ENCODE data around the gene CRACR2B.

Gene CRACR2B

DNA sequence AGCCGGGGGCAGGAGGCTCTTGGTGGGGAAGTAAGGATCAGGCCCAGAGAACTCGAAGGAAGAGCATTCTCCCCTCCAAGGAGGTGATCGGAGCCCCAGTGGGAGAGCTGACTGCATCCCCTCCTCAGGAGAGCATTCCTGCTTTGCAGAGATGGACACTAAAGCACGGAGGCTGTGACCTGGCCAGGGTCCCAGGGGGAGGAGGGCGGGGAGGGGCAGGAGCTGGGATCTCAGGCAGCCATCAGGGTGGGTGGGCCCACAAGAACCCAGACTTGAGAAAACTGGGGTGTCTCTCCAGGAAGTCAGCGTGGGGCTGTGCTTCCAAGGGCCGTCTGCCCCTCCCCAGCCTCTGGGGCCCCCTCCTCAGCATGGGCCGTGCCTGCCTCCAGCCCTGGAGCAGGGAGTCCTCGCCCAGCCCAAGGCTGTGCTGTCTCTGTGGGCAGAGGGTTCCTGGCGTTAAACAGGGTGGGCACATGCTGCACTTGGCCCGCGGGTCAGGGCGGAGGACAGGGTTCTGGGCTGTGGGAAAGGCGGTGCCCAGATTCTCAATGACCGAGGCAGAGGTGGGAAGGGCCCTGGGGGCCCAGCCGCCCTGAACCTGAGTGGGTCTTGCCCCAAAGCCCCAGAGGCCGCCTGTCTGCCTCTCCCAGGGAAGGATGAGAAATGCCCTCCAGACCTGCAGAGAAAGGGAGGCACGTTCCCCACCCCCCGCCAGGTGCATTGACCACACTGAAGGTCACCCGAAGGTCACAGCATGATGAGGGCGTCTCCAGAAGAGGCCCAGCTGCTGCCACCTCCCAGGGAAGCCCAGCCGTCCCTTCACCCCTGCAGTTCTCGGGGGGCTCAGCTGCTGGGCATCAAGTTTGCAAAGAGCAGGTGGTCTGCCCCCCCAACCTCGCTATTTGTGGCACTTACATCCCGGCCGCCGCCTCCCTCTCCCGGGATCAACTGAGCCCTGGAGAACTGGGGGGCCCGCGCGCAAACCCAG is 38.5 kb upstream of the CRACR2B start:
- no peak overlapping the region for H3K27ac ChIP-seq (ENCODE audit: low read depth, low read length)
- H3K36me3 ChIP-seq (ENCODE audit: control insufficient read depth in 5 of 5, insufficient read depth in 5 of 5, low read length in 5 of 5), result peaks cover 0 to 22% (median 7%) of the 10 kb centered on the region in 5 donors

DNA sequence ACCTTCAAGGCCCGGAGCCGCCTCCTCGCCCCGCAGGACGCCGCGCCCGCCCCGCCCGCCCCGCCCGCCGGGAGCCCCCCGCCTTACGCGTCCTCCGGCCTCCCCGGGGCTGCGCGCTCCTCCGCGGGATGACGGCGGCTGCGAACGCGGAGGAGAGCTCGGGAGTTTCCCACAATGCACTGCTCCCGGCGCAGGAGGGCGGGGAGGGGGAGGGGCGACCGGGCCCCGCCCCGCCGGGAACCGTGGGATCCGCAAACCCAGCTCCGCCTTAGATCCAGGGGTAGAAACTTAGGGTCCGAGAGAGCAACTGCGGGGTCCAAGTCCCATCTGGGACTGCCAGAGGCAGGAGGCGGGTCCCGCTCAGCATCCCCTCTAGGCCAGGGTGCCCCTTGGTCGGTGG is 37.8 kb upstream of the CRACR2B start, which contains the start of gene CEND1:
Gene CEND1 (minus strand): TSS at position 148 of the 400 bp plus-strand sequence. CDS start 1,514 bp downstream, outside the sequence.
- H3K27ac ChIP-seq (ENCODE audit: low read depth, low read length), result no peak within 1 kb of the TSS
- H3K27me3 ChIP-seq (ENCODE audit: control insufficient read depth in 5 of 5, insufficient read depth in 4 of 5, low read length in 5 of 5), result peaks cover 7 to 22% (median 12%) of the 10 kb centered on the region in 5 donors
- no peaks in the 10 kb centered on the region for H3K9me3 ChIP-seq (ENCODE audit: control insufficient read depth in 5 of 5, low read length in 5 of 5)
- H3K9ac ChIP-seq (ENCODE audit: low read length in 5 of 5), result no peak within 1 kb of the TSS
- H3K4me1 ChIP-seq (ENCODE audit: control insufficient read depth in 5 of 5, insufficient read depth in 5 of 5, low read length in 5 of 5), result peaks cover 0 to 20% (median 4%) of the 10 kb centered on the region in 5 donors
- H3K36me3 ChIP-seq (ENCODE audit: control insufficient read depth in 5 of 5, insufficient read depth in 5 of 5, low read length in 5 of 5), result peaks cover 0 to 20% (median 7%) of the 10 kb centered on the region in 5 donors
- no peak within 1 kb of the TSS for H3K4me3 ChIP-seq (ENCODE audit: low read depth in 1 of 5, low read length in 5 of 5)

More for the DNA sequence above, 38.5 kb upstream of the CRACR2B start:
- H3K9ac ChIP-seq (ENCODE audit: low read length in 5 of 5), result no peak overlapping the region
- no peak overlapping the region for H3K4me3 ChIP-seq (ENCODE audit: low read depth in 1 of 5, low read length in 5 of 5)
- H3K27me3 ChIP-seq (ENCODE audit: control insufficient read depth in 5 of 5, insufficient read depth in 4 of 5, low read length in 5 of 5), result peaks cover 7 to 22% (median 12%) of the 10 kb centered on the region in 5 donors
- H3K4me1 ChIP-seq (ENCODE audit: control insufficient read depth in 5 of 5, insufficient read depth in 5 of 5, low read length in 5 of 5), result peaks cover 0 to 13% (median 0%) of the 10 kb centered on the region in 5 donors
- H3K9me3 ChIP-seq (ENCODE audit: control insufficient read depth in 5 of 5, low read length in 5 of 5), result no peaks in the 10 kb centered on the region

DNA sequence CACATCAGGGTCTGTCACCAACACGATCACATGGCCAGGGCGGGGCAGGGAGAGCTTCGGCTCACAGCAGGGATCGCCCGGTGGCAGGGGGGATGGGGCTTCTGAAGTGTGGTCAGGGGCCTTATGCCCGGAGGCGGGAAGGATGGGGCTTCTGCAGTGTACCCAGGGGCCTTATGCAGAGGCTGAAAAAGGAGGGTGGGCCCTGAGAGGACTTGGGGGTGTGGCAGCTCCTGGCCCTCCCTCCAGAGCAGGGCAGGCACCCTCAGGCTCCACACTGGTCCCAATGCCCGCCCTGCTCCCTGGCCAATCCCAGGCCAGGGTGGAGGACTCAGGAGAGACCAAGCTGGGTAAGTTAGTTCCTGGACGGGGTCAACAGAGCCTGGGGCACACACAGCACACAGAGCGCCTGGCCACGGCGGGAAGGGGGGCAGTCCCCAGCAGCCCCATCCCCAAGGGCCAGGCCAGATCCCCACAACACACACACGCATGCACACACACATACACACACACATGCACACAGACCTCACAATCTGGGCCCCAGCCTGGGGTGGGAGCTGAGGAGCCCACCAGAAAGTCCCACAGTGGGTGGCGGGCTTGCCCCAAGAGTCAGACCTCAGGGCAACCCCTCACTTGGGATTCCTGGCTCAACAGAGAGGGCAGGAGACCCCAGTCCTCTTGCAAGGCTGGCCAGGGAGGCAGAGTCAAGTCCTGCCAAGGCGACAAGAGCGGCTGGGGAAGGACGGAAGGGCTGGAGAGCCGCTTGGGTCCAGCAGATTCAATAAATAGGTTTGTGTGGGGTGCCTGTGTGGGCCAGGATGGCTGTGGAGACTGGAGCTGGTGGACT is 36.8 kb upstream of the CRACR2B start:
- no peaks in the 10 kb centered on the region for H3K9me3 ChIP-seq (ENCODE audit: control insufficient read depth in 5 of 5, low read length in 5 of 5)
- H3K27me3 ChIP-seq (ENCODE audit: control insufficient read depth in 5 of 5, insufficient read depth in 4 of 5, low read length in 5 of 5), result peaks cover 7 to 22% (median 12%) of the 10 kb centered on the region in 5 donors
- peaks cover 0 to 15% (median 7%) of the 10 kb centered on the region in 5 donors for H3K36me3 ChIP-seq (ENCODE audit: control insufficient read depth in 5 of 5, insufficient read depth in 5 of 5, low read length in 5 of 5)
- H3K4me3 ChIP-seq (ENCODE audit: low read depth in 1 of 5, low read length in 5 of 5), result no peak overlapping the region
- H3K4me1 ChIP-seq (ENCODE audit: control insufficient read depth in 5 of 5, insufficient read depth in 5 of 5, low read length in 5 of 5), result peaks cover 0 to 30% (median 14%) of the 10 kb centered on the region in 5 donors
- H3K27ac ChIP-seq (ENCODE audit: low read depth, low read length), result no peak overlapping the region
- H3K9ac ChIP-seq (ENCODE audit: low read length in 5 of 5), result no peak overlapping the region

DNA sequence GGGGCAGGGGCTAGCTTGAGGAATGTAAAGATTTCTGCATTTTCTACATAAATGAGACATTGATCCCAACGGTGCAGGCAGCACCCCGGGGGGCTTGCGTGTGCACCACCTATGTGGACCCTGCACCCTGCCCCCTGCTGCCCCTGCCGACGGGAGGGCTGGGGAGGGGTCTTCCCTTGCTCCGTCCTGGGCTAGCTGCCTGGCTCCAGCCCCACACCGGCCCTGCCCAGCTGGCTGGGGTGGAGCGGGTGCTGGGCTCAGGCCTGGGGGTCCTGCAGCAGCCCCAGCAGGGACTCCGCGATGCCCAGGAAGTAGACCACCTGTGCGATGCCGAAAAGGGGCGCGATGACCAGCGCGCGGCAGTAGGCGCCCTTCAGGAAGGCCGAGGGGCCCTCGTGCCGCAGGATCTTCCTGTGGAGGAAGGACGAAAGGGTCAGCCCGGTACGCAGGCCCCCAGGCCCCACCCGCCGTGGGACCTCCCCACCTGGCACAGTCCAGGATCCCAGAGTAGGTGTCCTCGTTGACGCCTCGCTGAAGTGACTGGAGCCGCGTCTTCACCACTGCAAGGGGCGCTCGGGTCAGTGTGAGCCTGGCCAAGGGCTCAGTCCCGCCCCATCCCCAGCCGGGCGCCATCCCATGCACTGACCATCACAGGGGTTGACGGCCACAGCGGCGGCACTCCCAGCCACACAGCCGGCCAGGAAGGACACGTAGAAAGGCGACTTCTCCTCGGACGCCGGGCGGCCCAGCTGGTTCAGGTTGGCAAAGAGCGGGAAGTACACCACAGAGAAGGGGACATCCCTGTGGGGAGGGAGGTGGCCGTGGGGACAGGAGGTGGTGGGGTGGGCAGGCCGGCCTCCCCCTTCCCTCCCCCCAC is 35.8 kb upstream of the CRACR2B start:
- Histone ChIP-seq H3K9ac (ENCODE audit: low read length in 5 of 5) (no peak overlapping the region), H3K9me3 (ENCODE audit: control insufficient read depth in 5 of 5, low read length in 5 of 5) (no peaks in the 10 kb centered on the region), H3K27ac (ENCODE audit: low read depth, low read length) (no peak overlapping the region), H3K27me3 (ENCODE audit: control insufficient read depth in 5 of 5, insufficient read depth in 4 of 5, low read length in 5 of 5) (peaks cover 7 to 22% (median 12%) of the 10 kb centered on the region in 5 donors), H3K4me3 (ENCODE audit: low read depth in 1 of 5, low read length in 5 of 5) (no peak overlapping the region), H3K36me3 (ENCODE audit: control insufficient read depth in 5 of 5, insufficient read depth in 5 of 5, low read length in 5 of 5) (peaks cover 0 to 14% (median 7%) of the 10 kb centered on the region in 5 donors), H3K4me1 (ENCODE audit: control insufficient read depth in 5 of 5, insufficient read depth in 5 of 5, low read length in 5 of 5) (peaks cover under 1 to 38% (median 22%) of the 10 kb centered on the region in 5 donors)

DNA sequence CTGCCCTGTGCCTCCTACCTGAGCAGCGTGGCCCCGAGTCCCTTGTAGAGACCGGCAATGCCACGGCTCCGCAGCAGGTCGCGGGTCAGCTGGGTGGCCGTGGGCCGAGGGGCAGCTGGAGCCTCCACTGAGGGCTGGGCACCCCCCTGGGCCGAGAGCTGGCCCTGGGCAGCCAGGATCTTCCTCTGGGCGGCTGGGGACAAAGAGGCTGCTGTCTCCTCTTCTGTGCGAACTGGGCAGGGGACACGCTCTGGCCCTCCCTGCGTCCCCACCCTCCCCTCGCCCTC is 35.2 kb upstream of the CRACR2B start:
- H3K36me3 ChIP-seq (ENCODE audit: control insufficient read depth in 5 of 5, insufficient read depth in 5 of 5, low read length in 5 of 5), result peaks cover 0 to 14% (median 7%) of the 10 kb centered on the region in 5 donors
- H3K4me3 ChIP-seq (ENCODE audit: low read depth in 1 of 5, low read length in 5 of 5), result no peak overlapping the region
- no peaks in the 10 kb centered on the region for H3K9me3 ChIP-seq (ENCODE audit: control insufficient read depth in 5 of 5, low read length in 5 of 5)
- H3K27me3 ChIP-seq (ENCODE audit: control insufficient read depth in 5 of 5, insufficient read depth in 4 of 5, low read length in 5 of 5), result peaks cover 7 to 21% (median 12%) of the 10 kb centered on the region in 5 donors
- H3K27ac ChIP-seq (ENCODE audit: low read depth, low read length), result no peak overlapping the region
- H3K9ac ChIP-seq (ENCODE audit: low read length in 5 of 5), result no peak overlapping the region
- H3K4me1 ChIP-seq (ENCODE audit: control insufficient read depth in 5 of 5, insufficient read depth in 5 of 5, low read length in 5 of 5), result peaks cover 1 to 44% (median 28%) of the 10 kb centered on the region in 5 donors

DNA sequence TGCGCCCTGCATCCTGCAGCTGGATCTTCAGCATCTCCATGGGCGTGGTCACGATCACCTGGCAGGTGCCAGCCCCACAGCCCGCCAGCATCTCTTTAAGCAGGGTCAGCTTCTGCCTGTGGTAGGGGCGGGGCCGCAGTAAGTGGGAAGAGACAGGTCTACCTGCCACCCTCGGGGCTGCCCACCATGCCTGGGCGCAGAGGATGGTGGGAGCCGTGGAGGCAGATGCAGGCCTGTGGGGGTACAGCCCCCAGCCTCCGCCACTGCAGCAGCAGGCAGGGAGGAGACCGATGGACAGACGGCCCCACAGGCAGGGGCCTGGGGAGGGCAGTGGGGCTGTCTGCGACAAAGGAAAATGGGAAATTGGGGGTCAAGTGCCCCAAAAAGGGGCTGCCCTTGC is 34.8 kb upstream of the CRACR2B start:
- no peak overlapping the region for H3K4me3 ChIP-seq (ENCODE audit: low read depth in 1 of 5, low read length in 5 of 5)
- H3K9ac ChIP-seq (ENCODE audit: low read length in 5 of 5), result no peak overlapping the region
- peaks cover 7 to 20% (median 12%) of the 10 kb centered on the region in 5 donors for H3K27me3 ChIP-seq (ENCODE audit: control insufficient read depth in 5 of 5, insufficient read depth in 4 of 5, low read length in 5 of 5)
- H3K36me3 ChIP-seq (ENCODE audit: control insufficient read depth in 5 of 5, insufficient read depth in 5 of 5, low read length in 5 of 5), result peaks cover 0 to 14% (median 7%) of the 10 kb centered on the region in 5 donors
- no peaks in the 10 kb centered on the region for H3K9me3 ChIP-seq (ENCODE audit: control insufficient read depth in 5 of 5, low read length in 5 of 5)
- no peak overlapping the region for H3K27ac ChIP-seq (ENCODE audit: low read depth, low read length)
- H3K4me1 ChIP-seq (ENCODE audit: control insufficient read depth in 5 of 5, insufficient read depth in 5 of 5, low read length in 5 of 5), result peaks cover 1 to 48% (median 32%) of the 10 kb centered on the region in 5 donors

DNA sequence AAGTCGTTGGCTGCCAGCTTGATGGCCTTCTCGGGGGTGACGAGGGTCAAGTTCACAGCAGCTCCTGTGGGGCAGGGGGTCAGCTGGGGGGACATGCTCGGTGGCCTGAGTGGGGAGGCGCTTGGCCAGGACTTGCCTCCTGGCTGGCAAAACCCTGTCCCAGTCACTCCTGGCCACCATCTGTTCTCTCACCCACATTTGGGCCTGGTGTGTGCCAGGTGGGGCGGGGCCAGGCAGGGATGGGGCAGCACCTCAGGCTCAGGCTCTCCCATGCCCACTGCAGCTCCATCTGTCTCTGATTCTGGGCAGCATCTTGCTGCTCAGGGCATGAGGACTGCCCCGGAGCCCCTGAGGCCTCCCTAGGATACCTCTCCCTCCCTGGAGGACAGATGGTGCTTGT is 34.2 kb upstream of the CRACR2B start:
- peaks cover 7 to 14% (median 9%) of the 10 kb centered on the region in 5 donors for H3K27me3 ChIP-seq (ENCODE audit: control insufficient read depth in 5 of 5, insufficient read depth in 4 of 5, low read length in 5 of 5)
- H3K9ac ChIP-seq (ENCODE audit: low read length in 5 of 5), result no peak overlapping the region
- no peak overlapping the region for H3K27ac ChIP-seq (ENCODE audit: low read depth, low read length)
- H3K4me1 ChIP-seq (ENCODE audit: control insufficient read depth in 5 of 5, insufficient read depth in 5 of 5, low read length in 5 of 5), result peaks cover 1 to 52% (median 35%) of the 10 kb centered on the region in 5 donors
- no peaks in the 10 kb centered on the region for H3K9me3 ChIP-seq (ENCODE audit: control insufficient read depth in 5 of 5, low read length in 5 of 5)
- no peak overlapping the region for H3K4me3 ChIP-seq (ENCODE audit: low read depth in 1 of 5, low read length in 5 of 5)
- H3K36me3 ChIP-seq (ENCODE audit: control insufficient read depth in 5 of 5, insufficient read depth in 5 of 5, low read length in 5 of 5), result peaks cover 0 to 14% (median 7%) of the 10 kb centered on the region in 5 donors

DNA sequence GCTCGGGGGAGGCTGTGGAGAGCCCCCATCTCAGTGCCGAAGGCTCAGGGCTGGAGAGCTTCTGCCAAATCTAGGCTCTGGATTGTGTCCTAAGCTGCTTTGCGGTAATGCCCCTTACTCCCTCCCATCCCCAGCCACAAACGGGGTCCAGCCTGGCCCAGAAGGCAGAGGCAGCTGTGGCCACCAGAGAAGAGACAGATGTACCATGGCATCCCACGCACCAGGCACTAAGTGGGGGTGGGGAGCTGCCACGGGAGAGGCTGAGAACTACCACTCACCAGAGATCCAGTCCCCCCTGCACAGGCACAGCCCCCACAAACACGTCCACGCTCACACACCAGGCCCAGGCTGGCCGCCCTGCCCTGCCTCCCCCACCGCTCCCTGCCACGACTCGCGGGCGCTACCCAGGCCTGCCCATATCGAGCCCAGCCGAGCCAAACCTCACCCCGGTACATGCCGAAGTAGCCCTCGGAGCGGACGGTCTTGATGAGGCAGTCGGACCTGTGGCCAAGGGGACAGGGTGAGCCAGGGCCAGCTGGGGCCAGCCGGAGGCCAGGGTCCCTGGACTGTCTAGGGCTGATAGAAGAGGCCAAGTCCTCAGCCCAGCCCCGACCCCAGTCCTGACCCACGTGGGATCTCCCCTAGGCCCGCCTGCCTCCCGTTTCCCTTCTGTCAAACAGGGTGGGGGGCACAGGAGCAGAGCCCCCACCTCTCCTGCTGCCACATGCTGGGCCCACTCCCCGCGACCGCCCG is 33.5 kb upstream of the CRACR2B start:
- Histone ChIP-seq H3K36me3 (ENCODE audit: control insufficient read depth in 5 of 5, insufficient read depth in 5 of 5, low read length in 5 of 5) (peaks cover 0 to 17% (median 7%) of the 10 kb centered on the region in 5 donors), H3K27ac (ENCODE audit: low read depth, low read length) (no peak overlapping the region), H3K4me1 (ENCODE audit: control insufficient read depth in 5 of 5, insufficient read depth in 5 of 5, low read length in 5 of 5) (peaks cover 1 to 53% (median 35%) of the 10 kb centered on the region in 5 donors), H3K27me3 (ENCODE audit: control insufficient read depth in 5 of 5, insufficient read depth in 4 of 5, low read length in 5 of 5) (peaks cover 3 to 7% (median 5%) of the 10 kb centered on the region in 5 donors), H3K9me3 (ENCODE audit: control insufficient read depth in 5 of 5, low read length in 5 of 5) (no peaks in the 10 kb centered on the region), H3K4me3 (ENCODE audit: low read depth in 1 of 5, low read length in 5 of 5) (no peak overlapping the region), H3K9ac (ENCODE audit: low read length in 5 of 5) (no peak overlapping the region)
